ENCODE data around the gene PTTG1. TPM values are rescaled to one million over a fixed set of nuclear protein-coding genes. Genes with fewer than 3 reads are reported as not detected.

PTTG1 gene
- total RNA-seq, 1 donor from 2014 or later, result 98.7 TPM

DNA sequence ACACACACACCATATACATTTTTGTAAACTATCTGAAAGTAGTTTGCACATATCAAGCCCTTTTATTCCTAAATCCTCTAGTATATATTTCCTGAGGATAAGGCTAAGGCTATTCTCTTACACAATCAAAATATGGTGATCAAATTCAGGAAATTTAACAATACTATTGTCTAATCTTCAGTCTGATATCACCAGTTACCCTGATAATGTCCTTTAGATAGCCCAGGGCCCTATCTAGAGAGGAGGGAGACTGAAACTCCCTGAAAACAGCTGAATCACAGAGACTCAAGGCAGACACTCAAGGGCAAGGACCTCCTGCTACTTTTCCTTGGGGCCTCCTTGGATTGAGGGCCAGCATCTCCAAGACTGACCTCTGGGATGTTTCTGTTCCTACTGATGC lies 30.4 kb downstream of the PTTG1 start:
- intact Hi-C loops (cut with micrococcal nuclease), result no loop called here

- intact Hi-C loops (cut with micrococcal nuclease), result no loop called here
Observed at GRCh38 chr5:160452795-160453194, 31.1 kb downstream of the PTTG1 start.

GRCh38 chr5:160453751-160454150 lies 32.1 kb downstream of the PTTG1 start:
- intact Hi-C loops (cut with micrococcal nuclease), result no loop called here

DNA sequence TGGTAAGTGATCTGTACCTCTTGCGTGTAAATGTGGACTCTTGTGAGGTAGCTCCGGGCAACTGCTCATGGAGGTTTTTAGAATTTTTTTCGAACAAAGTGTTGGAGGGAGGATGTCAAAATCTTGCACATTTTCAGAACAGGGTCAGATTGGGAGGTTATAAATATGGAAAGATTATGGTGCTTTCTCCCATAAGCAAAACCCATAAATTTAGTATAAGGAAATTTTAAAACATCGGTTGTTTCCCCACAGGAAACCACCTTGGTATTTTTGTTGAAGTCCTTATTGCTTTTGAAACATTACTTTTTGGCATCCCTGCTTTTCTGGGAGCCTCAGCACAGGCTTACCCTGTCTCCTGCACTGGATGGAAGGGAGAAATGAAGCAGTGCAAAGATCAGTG lies 33.9 kb downstream of the PTTG1 start:
- intact Hi-C loops (cut with micrococcal nuclease), result loop anchor here (1.0 kb wide), 1 partner anchor 9 kb away; no protein-coding TSS in a partner anchor

DNA sequence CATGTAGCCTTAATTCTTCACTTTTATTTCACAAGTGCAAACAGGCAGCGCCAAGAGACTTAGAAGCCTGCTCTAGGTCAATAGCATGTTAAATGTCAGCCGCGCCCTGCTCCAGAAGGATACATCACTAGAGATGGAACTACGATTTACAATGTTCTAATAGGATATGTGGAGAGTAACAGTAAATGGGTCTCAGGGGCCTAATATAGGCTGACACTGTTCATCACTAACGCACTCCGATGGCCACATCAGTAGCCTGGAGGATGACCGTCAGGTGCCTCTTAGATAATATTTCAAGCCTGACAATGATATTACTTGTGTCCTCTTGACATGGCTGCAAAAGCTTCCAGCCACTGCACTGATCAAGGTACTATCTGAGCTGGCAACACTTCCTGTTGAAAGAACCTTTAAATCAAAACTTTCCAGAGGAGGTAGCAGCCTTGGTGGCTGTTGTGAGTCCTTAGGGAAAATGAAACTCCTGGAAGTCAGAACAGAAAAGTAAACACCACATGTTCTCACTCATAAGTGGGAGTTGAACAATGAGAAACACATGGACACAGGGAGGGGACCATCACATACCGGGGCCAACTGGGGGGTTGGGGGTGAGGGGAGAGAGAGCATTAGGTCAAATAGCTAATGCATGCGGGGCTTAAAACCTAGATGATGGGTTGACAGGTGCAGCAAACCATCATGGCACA lies 35.0 kb downstream of the PTTG1 start:
- intact Hi-C loops (cut with micrococcal nuclease), result no loop called here

DNA sequence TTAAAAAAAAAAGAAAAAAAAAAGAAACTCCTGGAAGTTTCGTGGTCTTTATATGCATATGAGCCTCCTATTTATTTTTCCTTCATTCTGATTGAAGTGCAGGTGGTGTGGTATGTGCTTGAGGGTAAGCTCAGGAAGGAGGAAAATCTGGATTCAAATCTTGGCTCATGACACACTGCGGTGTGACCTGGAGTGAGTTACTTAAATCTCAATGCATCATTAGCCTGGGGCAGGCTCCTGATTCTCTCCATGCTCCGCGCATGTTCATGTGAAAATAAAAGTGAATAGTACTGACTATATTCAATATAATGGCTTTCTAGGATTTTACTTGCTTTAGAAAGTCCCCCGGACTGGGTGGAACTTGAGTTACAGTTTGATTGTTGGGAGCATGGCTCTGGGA lies 35.6 kb downstream of the PTTG1 start:
- intact Hi-C loops (cut with micrococcal nuclease), result no loop called here

DNA sequence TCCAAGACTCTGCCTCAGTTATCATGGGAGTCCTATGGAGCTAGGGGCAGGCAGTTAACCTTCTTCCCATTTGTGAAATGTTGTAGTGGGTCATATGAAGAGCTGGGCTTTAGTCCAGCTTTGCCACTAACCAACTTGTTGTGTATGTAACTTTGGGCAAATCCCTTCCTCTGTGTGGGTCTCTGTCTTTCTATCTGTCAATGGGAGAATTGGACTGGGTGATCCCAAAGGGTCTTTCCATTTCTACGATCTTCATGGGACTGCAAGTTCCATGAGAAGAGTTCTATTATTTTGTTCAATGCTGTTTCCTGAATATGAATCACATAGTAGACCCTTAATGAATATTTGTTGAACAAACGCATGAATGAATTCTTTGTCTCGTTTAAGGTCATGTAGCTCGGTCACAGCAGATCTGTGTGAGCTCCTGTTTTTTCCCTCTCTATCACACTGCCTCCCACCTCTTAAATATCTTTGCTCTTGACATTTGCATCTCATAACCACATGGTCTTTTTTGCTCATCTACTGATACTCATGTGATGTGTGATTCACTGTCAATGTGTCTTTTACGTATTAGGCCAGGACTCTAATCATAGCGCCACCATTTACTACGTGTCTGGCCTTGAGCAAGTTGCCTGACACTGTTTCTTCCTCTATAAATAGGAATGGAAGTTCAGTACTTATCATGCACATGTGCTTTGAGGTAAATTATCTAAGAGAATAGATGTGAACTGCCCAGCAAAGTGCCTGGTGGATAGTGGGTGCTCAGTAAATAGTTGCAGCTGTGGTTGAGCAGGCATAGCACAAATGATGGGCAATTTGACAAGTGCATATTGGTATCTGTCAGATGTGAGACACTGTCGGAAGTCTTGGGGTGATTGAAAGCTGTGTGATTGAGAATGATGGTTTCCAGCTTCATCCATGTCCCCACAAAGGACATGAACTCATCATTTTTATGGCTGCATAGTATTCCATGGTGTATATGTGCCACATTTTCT lies 37.4 kb downstream of the PTTG1 start:
- intact Hi-C loops (cut with micrococcal nuclease), result no loop called here

DNA sequence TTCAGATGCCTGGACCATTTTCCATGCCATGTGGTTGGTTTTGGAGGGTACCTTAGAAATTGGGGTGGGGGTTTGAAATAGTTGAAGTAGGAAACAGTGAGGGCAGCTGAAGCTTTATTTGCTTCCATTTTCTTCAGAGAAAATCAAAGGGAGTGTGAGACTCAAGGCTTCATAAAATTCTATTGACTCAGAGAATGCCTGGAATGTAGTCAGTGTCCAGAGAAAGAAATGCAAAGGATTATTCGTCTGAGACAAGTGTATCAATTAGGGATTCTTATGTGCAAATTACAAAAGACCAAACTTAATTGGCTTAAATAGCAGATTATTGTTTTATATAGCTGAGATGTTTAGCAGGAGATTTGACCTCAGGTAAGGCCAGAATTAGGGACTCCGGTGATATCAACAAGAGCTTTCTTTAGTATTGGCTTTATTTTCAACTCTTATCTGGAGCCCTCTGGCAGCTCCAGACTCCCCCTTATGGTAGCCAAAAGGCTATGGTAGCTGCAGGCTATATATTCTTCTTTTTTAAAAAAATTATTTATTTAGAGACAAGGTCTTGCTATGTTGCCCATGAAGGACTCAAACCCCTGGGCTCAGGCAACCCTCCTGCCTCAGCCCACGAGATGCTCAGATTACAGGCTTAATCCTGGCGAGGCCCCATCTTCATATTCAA lies 38.9 kb downstream of the PTTG1 start:
- intact Hi-C loops (cut with micrococcal nuclease), result loop anchor here (1.0 kb wide), 1 partner anchor 21 kb away; no protein-coding TSS in a partner anchor

GRCh38 chr5:160461378-160461777 lies 39.7 kb downstream of the PTTG1 start:
- intact Hi-C loops (cut with micrococcal nuclease), result no loop called here

- intact Hi-C loops (cut with micrococcal nuclease), result no loop called here
Observed at GRCh38 chr5:160462167-160462566, 40.5 kb downstream of the PTTG1 start.

DNA sequence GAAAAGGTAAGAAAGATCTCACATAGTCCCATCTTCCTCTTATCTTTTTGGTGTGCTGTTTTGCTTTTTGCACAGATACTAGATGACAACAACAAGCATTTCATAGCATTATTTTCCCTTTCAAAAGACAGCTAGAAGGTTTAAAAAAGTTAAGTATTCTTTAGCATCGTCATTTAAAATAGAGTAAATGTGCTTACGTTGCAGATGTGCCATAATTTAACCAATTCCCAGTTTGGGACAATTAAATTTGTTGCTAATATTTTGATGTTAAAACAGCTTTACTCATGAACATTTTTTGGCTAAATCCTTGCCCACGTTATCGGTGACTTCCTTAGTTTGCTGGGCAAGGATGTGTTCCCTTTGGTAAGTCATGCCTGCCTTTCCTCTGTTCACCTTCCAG lies 41.6 kb downstream of the PTTG1 start:
- intact Hi-C loops (cut with micrococcal nuclease), result no loop called here

- intact Hi-C loops (cut with micrococcal nuclease), result no loop called here
Observed at GRCh38 chr5:160463740-160464465, 42.2 kb downstream of the PTTG1 start.

DNA sequence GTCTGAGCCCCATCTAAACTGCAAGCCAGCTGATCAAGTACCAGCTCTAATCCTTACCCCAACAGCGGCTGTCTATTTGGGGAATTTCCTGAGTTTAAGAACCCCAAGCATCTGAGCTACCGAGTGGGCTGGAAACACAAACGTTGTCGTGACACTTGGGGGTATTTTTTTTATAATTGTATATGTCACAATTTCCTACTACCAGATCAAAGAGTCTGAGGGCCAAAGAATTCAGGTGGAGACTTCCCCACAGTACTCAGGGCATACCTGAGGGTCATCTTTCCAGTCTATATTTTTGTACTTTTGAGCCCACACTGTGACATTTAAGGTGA lies 42.8 kb downstream of the PTTG1 start:
- intact Hi-C loops (cut with micrococcal nuclease), result no loop called here

- intact Hi-C loops (cut with micrococcal nuclease), result loop anchor here (5.0 kb wide), 1 partner anchor 459 kb away; the partner anchor contains the start of gene TTC1
Observed at GRCh38 chr5:160466116-160466515, 44.5 kb downstream of the PTTG1 start.

DNA sequence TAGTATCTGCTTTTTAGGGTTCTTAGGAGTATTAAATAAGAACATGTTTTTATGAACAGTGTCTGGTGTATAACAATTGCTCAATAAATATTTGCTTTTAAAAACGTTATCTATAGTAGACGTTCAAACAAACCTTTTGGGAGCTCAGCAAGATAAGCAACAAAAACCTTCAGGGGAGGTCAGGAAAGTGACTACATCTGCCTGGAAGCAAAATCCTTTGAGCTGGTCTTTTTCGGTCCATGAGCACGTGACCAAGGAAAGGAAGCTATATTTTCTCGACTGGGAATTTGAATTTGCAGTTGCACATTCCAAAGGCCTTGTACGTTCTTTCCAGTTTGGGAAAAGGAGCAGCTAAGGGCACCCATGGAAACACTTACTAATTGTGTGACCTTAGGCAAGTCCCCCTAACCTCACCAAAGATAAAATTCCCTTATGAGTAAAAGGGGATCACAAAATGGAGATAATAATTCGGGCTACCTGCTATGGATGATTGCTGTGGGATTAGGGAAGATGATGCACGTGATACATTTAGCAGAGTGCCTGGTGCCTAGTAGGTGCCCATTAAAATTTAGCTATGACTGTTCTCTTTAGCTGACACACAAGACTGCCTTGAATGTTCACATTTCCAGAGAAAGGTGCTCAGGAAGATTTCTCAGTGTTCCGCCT lies 45.4 kb downstream of the PTTG1 start:
- intact Hi-C loops (cut with micrococcal nuclease), result loop anchor here (1.0 to 5.0 kb wide), 3 partner anchors 17 to 1260 kb away; partner anchors contain the start of gene TTC1

GRCh38 chr5:160467555-160468362 lies 46.1 kb downstream of the PTTG1 start:
- intact Hi-C loops (cut with micrococcal nuclease), result loop anchor here (1.0 to 5.0 kb wide), 11 partner anchors 10 to 1260 kb away; partner anchors contain the start of genes PWWP2A, SLU7 and TTC1

DNA sequence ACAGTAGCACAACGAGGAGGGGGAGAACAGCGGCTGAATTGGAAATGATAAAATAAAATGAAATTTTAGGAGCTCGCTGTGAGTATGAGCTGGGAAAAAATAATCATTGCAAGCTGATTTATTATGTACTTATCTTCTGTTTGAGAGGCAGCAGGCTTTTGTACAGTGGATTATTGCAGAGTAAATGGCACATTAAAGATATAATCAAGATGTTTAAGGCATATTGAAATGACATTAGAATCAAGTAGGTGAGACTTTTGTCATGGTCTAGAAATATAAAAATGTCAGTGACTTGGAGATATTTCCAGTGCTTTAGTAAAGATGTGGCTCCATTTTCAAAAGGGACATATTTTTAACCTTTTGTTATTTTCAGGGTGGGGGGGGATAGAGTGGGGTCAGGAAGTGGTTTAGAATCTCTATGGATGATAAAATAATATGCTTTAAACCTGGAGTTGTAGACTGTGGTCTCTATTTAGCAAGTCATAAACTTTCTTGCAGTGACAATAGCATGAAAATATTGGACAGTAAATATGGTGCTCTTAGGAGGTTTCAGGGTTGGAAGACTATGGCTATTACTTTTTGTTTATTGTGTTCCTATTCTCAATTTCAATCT lies 46.8 kb downstream of the PTTG1 start:
- intact Hi-C loops (cut with micrococcal nuclease), result loop anchor here (1.0 to 5.0 kb wide), 9 partner anchors 9 to 1206 kb away; partner anchors contain the start of genes PWWP2A, SLU7 and TTC1

- intact Hi-C loops (cut with micrococcal nuclease), result loop anchor here (5.0 kb wide), 1 partner anchor 462 kb away; the partner anchor contains the start of gene TTC1
Observed at GRCh38 chr5:160469156-160470144, 47.8 kb downstream of the PTTG1 start.

Data from T-helper 1 cell treated with Interleukin-12 subunit alpha and Interleukin-12 subunit beta and Interleukin-4 antibody, amounts not matched to agents 30 ng/mL and 1 ng/mL, for 36 hours (primary cell).